GOT3 (cell line): ENCODE data around the gene SHOX.
"Not testable (repeated sequence)": the region's sequence is repeated elsewhere in the genome, so short reads cannot be mapped to it uniquely, and the experiment has no call there.

ENCODE experiments used
- DNase-seq: peaks from one replicate; lab custom pipeline; 2025; ENCODE audit warnings: mixed read lengths; lab: John Stamatoyannopoulos, UW

Gene SHOX

GRCh38 chrX:637660-638481, 7.3 kb downstream of the SHOX start:
- no peak for DNase-seq

- DNase-seq = no peak
Observed at GRCh38 chrX:638482-639131, 8.0 kb downstream of the SHOX start.

GRCh38 chrX:639151-639550, 8.6 kb downstream of the SHOX start:
- no peak for DNase-seq

- DNase-seq = no peak
Observed at GRCh38 chrX:640641-641040, 10.1 kb downstream of the SHOX start.

- no peak for DNase-seq
Observed at GRCh38 chrX:641671-642435, 11.3 kb downstream of the SHOX start.

- DNase-seq = no peak
Observed at GRCh38 chrX:642436-643240, 12.0 kb downstream of the SHOX start.

- no peak for DNase-seq
Observed at GRCh38 chrX:643241-643595, 12.6 kb downstream of the SHOX start.

- DNase-seq = no peak
Observed at GRCh38 chrX:643911-644303, 13.3 kb downstream of the SHOX start.

GRCh38 chrX:644304-645281, 14.0 kb downstream of the SHOX start:
- DNase-seq = no peak

- DNase-seq = no peak
Observed at GRCh38 chrX:646228-646495, 15.6 kb downstream of the SHOX start.

- no peak for DNase-seq
Observed at GRCh38 chrX:646796-647195, 16.2 kb downstream of the SHOX start.

- DNase-seq = no peak
Observed at GRCh38 chrX:649166-649565, 18.6 kb downstream of the SHOX start.

GRCh38 chrX:650324-650723, 19.7 kb downstream of the SHOX start:
- no peak for DNase-seq

- DNase-seq = no peak
Observed at GRCh38 chrX:650811-651210, 20.2 kb downstream of the SHOX start.

- DNase-seq = not testable (repeated sequence)
Observed at GRCh38 chrX:651922-652321, 21.3 kb downstream of the SHOX start.

- DNase-seq = no peak
Observed at GRCh38 chrX:652341-652741, 21.8 kb downstream of the SHOX start.

- DNase-seq = no peak
Observed at GRCh38 chrX:653306-653705, 22.7 kb downstream of the SHOX start.

GRCh38 chrX:661154-661553, 30.6 kb downstream of the SHOX start:
- no peak for DNase-seq

- no peak for DNase-seq
Observed at GRCh38 chrX:662126-662525, 31.5 kb downstream of the SHOX start.

GRCh38 chrX:663841-664240, 33.2 kb downstream of the SHOX start:
- no peak for DNase-seq
